Keratinocyte (primary cell): ENCODE data around the gene IL17A.

Source experiments
- EZH2 ChIP-seq: IDR thresholded peaks from one replicate; pipeline ENCODE4 v1.6.1; 2012; ENCODE audit warnings: inconsistent platforms, mild to moderate bottlenecking, low read length, moderate library complexity
- TF ChIP-seq, protein P1 (sequence below), 3 experiments: IDR thresholded peaks in 1 of 3; conservative IDR thresholded peaks in 1 of 3; optimal IDR thresholded peaks in 1 of 3; 2 replicates in 2 of 3; 3 replicates in 1 of 3; pipeline versions ENCODE3 to v1.5.1; 2011; ENCODE audit warnings: low read length in 3 of 3, mild to moderate bottlenecking in 3 of 3, moderate library complexity in 2 of 3, control low read depth in 1 of 3, inconsistent platforms in 1 of 3; ENCODE audit not compliant: insufficient read depth in 2 of 3; ENCODE audit errors: extremely low read depth in 1 of 3

DNA sequence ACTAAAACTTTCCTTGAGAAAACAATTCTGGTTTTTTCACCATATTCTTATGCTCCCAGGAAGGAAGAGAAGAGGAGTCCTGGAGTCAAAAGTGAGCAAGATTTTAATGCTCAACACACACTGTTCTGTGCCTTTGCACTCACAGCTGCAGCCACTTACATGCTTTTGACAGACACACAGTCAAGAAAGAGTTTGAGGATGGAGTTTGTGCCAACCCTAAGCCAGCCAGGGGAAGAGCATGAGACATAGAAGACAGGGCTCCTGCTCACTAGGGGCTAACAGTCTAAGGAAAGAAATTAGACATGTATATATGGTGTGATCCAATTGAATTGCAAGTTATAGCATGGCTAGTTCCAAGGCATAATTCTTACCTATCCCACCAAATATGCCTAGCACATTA lies 37.1 kb upstream of the IL17A start:
- TF ChIP-seq, protein P1, sequence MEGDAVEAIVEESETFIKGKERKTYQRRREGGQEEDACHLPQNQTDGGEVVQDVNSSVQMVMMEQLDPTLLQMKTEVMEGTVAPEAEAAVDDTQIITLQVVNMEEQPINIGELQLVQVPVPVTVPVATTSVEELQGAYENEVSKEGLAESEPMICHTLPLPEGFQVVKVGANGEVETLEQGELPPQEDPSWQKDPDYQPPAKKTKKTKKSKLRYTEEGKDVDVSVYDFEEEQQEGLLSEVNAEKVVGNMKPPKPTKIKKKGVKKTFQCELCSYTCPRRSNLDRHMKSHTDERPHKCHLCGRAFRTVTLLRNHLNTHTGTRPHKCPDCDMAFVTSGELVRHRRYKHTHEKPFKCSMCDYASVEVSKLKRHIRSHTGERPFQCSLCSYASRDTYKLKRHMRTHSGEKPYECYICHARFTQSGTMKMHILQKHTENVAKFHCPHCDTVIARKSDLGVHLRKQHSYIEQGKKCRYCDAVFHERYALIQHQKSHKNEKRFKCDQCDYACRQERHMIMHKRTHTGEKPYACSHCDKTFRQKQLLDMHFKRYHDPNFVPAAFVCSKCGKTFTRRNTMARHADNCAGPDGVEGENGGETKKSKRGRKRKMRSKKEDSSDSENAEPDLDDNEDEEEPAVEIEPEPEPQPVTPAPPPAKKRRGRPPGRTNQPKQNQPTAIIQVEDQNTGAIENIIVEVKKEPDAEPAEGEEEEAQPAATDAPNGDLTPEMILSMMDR (optimal IDR thresholded peaks at IDR 0.05 in 1 of 3, IDR thresholded peaks at IDR 0.05 in 1 of 3, conservative IDR thresholded peaks at IDR 0.05 in 1 of 3; ENCODE audit: extremely low read depth in 1 of 3, insufficient read depth in 2 of 3, low read length in 3 of 3): no peak
- no peak for TF ChIP-seq EZH2
